Activated T-helper 1 cell treated with anti-CD3 and anti-CD28 coated beads, Interleukin-12 subunit alpha, Interleukin-12 subunit beta, Interleukin-2, Interleukin-4 antibody, amounts not matched to agents 30 ng/mL and 10 ng/mL and 1 ng/mL, durations not matched to agents 14 hours and 24 hours and 36 hours (primary cell): ENCODE results near the gene STX16. TPM values are rescaled to one million over a fixed set of nuclear protein-coding genes. Genes with fewer than 3 reads are reported as not detected.

Experiments used
- DNase-seq: peaks from one replicate; pipeline ENCODE4 v3.0.0; 2021; ENCODE audit warnings: low spot score
- H3K27ac Mint-ChIP-seq: one replicate; pipeline ENCODE4 v1.8.0; 2021; ENCODE audit warnings: mild to moderate bottlenecking, mixed read lengths
- H3K27me3 Mint-ChIP-seq: one replicate; pipeline ENCODE4 v1.8.0; 2022; ENCODE audit warnings: mild to moderate bottlenecking, moderate library complexity, mixed read lengths; ENCODE audit not compliant: insufficient read depth
- H3K36me3 Mint-ChIP-seq: one replicate; pipeline ENCODE4 v1.8.0; 2021; ENCODE audit warnings: low read depth, mixed read lengths
- H3K4me1 Mint-ChIP-seq: one replicate; pipeline ENCODE4 v1.8.0; 2021; ENCODE audit warnings: low read depth, mixed read lengths
- H3K4me3 Mint-ChIP-seq: one replicate; pipeline ENCODE4 v1.8.0; 2021; ENCODE audit warnings: mild to moderate bottlenecking, moderate library complexity, mixed read lengths
- H3K9me3 Mint-ChIP-seq: one replicate; pipeline ENCODE4 v1.8.0; 2021; ENCODE audit warnings: mixed read lengths
- intact Hi-C: fragments of 100-400 bp; cut with micrococcal nuclease; formaldehyde crosslinking; loops from one replicate; pipeline ENCODE4 v1.15.1; 2024
- total RNA-seq: library from RNA; stranded (reverse); gene quantifications from 2 replicates; pipeline ENCODE4 v1.2.3, GENCODE V29; 2022

STX16 gene
- total RNA-seq: 99.9 and 102 TPM in 2 replicates

- peaks cover 3% of the 10 kb centered on the region for H3K27me3 Mint-ChIP-seq
- DNase-seq: peak; percentile 84
- peak within 1 kb of the TSS; percentile 94 for H3K4me3 Mint-ChIP-seq
- intact Hi-C loops: loop anchor here (1.0 to 10.0 kb wide), 11 partner anchors 17 to 1291 kb away; partner anchors contain the start of genes ATP5F1E, FAM217B, GNAS and PPP1R3D
- peak within 1 kb of the TSS; percentile 97 for H3K27ac Mint-ChIP-seq
- H3K36me3 Mint-ChIP-seq: peaks cover 14% of the 10 kb centered on the region
- H3K4me1 Mint-ChIP-seq: peaks cover 25% of the 10 kb centered on the region
- no peaks in the 10 kb centered on the region for H3K9me3 Mint-ChIP-seq
Observed at GRCh38 chr20:58650776-58651558, at the start of gene STX16. TSS of gene STX16 (plus strand) at chr20:58651283. CDS start at chr20:58652007, 724 bp downstream.

- no peaks in the 10 kb centered on the region for H3K4me1 Mint-ChIP-seq
- no peak overlapping the region for H3K27ac Mint-ChIP-seq
- no peak overlapping the region for H3K4me3 Mint-ChIP-seq
- intact Hi-C loops: no loop called here
- no peak for DNase-seq
- no peaks in the 10 kb centered on the region for H3K36me3 Mint-ChIP-seq
- H3K9me3 Mint-ChIP-seq: no peaks in the 10 kb centered on the region
- H3K27me3 Mint-ChIP-seq: peaks cover 4% of the 10 kb centered on the region
Observed at GRCh38 chr20:58602124-58602523, 49.0 kb upstream of the STX16 start.

- no peaks in the 10 kb centered on the region for H3K4me1 Mint-ChIP-seq
- H3K36me3 Mint-ChIP-seq: no peaks in the 10 kb centered on the region
Observed at GRCh38 chr20:58603721-58604120, 47.4 kb upstream of the STX16 start.

GRCh38 chr20:58604128-58604881 is 46.8 kb upstream of the STX16 start:
- intact Hi-C loops: no loop called here
- Mint-ChIP-seq H3K4me3 (no peak overlapping the region), H3K36me3 (no peaks in the 10 kb centered on the region), H3K27me3 (peaks cover 4% of the 10 kb centered on the region), H3K9me3 (no peaks in the 10 kb centered on the region), H3K27ac (no peak overlapping the region), H3K4me1 (no peaks in the 10 kb centered on the region)
- no peak for DNase-seq

More at GRCh38 chr20:58603721-58604120, 47.4 kb upstream of the STX16 start:
- intact Hi-C loops: no loop called here
- Mint-ChIP-seq H3K27me3 (peaks cover 4% of the 10 kb centered on the region), H3K4me3 (no peak overlapping the region), H3K27ac (no peak overlapping the region), H3K9me3 (no peaks in the 10 kb centered on the region)
- DNase-seq: no peak

- no peaks in the 10 kb centered on the region for H3K4me1 Mint-ChIP-seq
- H3K27me3 Mint-ChIP-seq: peaks cover 4% of the 10 kb centered on the region
- no peaks in the 10 kb centered on the region for H3K36me3 Mint-ChIP-seq
- intact Hi-C loops: no loop called here
- no peaks in the 10 kb centered on the region for H3K9me3 Mint-ChIP-seq
- H3K27ac Mint-ChIP-seq: no peak overlapping the region
- H3K4me3 Mint-ChIP-seq: no peak overlapping the region
- no peak for DNase-seq
Observed at GRCh38 chr20:58605292-58606065, 45.6 kb upstream of the STX16 start.

- H3K36me3 Mint-ChIP-seq: no peaks in the 10 kb centered on the region
- intact Hi-C loops: no loop called here
- peaks cover 4% of the 10 kb centered on the region for H3K27me3 Mint-ChIP-seq
- no peak overlapping the region for H3K4me3 Mint-ChIP-seq
- no peak for DNase-seq
- no peaks in the 10 kb centered on the region for H3K9me3 Mint-ChIP-seq
- H3K27ac Mint-ChIP-seq: no peak overlapping the region
- H3K4me1 Mint-ChIP-seq: no peaks in the 10 kb centered on the region
Observed at GRCh38 chr20:58606184-58606583, 44.9 kb upstream of the STX16 start.

- Mint-ChIP-seq H3K4me1 (no peaks in the 10 kb centered on the region), H3K9me3 (no peaks in the 10 kb centered on the region), H3K27me3 (no peaks in the 10 kb centered on the region), H3K4me3 (no peak overlapping the region), H3K27ac (no peak overlapping the region), H3K36me3 (no peaks in the 10 kb centered on the region)
- intact Hi-C loops: no loop called here
- DNase-seq: no peak
Observed at GRCh38 chr20:58608096-58608840, 42.8 kb upstream of the STX16 start.

- Mint-ChIP-seq H3K36me3 (no peaks in the 10 kb centered on the region), H3K4me3 (no peak overlapping the region), H3K9me3 (no peaks in the 10 kb centered on the region), H3K27ac (no peak overlapping the region), H3K4me1 (no peaks in the 10 kb centered on the region), H3K27me3 (no peaks in the 10 kb centered on the region)
- DNase-seq: no peak
- intact Hi-C loops: no loop called here
Observed at GRCh38 chr20:58609026-58609425, 42.1 kb upstream of the STX16 start.

GRCh38 chr20:58610071-58610800 is 40.8 kb upstream of the STX16 start:
- H3K36me3 Mint-ChIP-seq: no peaks in the 10 kb centered on the region

GRCh38 chr20:58610811-58611210 is 40.3 kb upstream of the STX16 start:
- no peaks in the 10 kb centered on the region for H3K36me3 Mint-ChIP-seq
- no peaks in the 10 kb centered on the region for H3K9me3 Mint-ChIP-seq
- no peaks in the 10 kb centered on the region for H3K27me3 Mint-ChIP-seq
- H3K4me1 Mint-ChIP-seq: no peaks in the 10 kb centered on the region
- H3K27ac Mint-ChIP-seq: no peak overlapping the region
- DNase-seq: no peak
- intact Hi-C loops: no loop called here
- H3K4me3 Mint-ChIP-seq: no peak overlapping the region

More at GRCh38 chr20:58610071-58610800, 40.8 kb upstream of the STX16 start:
- Mint-ChIP-seq H3K9me3 (no peaks in the 10 kb centered on the region), H3K27ac (no peak overlapping the region), H3K4me1 (no peaks in the 10 kb centered on the region), H3K4me3 (no peak overlapping the region), H3K27me3 (no peaks in the 10 kb centered on the region)
- intact Hi-C loops: no loop called here
- DNase-seq: no peak

GRCh38 chr20:58611236-58612030 is 39.6 kb upstream of the STX16 start:
- Mint-ChIP-seq H3K4me1 (no peaks in the 10 kb centered on the region), H3K36me3 (no peaks in the 10 kb centered on the region), H3K27ac (no peak overlapping the region), H3K9me3 (no peaks in the 10 kb centered on the region), H3K27me3 (no peaks in the 10 kb centered on the region), H3K4me3 (no peak overlapping the region)
- no peak for DNase-seq
- intact Hi-C loops: no loop called here
